Astrocyte (in vitro differentiated cells and primary cell): Measurements from ENCODE around the gene ZMIZ1.

ENCODE experiments used
- EZH2 ChIP-seq: IDR thresholded peaks from 2 replicates; pipeline ENCODE4 v1.6.1; 2012; ENCODE audit warnings: mild to moderate bottlenecking, low read length, inconsistent platforms; ENCODE audit not compliant: insufficient read depth
- TF ChIP-seq, protein P1 (sequence below): IDR thresholded peaks from 2 replicates; pipeline ENCODE4 v1.5.1; 2011; ENCODE audit warnings: low read depth, mild to moderate bottlenecking, inconsistent platforms, low read length, moderate library complexity; ENCODE audit not compliant: insufficient read depth

DNA sequence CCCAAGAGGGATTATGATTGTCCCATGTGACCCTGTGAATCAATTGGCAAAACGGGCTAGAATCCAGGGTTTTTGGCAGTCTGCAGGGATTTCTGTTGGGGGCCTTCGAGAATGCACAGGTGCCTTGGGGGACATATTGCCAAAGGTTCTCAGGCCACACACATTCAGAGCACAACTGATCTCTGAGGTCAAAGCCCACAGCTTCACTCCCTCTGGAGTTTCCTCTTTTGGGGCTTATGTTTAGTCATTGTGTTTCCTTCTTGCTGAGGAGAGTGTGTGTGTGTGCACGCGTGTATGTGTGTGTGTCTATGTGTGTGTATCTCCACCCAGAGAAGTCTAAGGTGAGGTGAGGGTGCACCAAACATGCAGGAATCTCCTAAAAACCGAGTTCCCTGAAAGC lies 287.3 kb downstream of the ZMIZ1 start:
- TF ChIP-seq, protein P1, sequence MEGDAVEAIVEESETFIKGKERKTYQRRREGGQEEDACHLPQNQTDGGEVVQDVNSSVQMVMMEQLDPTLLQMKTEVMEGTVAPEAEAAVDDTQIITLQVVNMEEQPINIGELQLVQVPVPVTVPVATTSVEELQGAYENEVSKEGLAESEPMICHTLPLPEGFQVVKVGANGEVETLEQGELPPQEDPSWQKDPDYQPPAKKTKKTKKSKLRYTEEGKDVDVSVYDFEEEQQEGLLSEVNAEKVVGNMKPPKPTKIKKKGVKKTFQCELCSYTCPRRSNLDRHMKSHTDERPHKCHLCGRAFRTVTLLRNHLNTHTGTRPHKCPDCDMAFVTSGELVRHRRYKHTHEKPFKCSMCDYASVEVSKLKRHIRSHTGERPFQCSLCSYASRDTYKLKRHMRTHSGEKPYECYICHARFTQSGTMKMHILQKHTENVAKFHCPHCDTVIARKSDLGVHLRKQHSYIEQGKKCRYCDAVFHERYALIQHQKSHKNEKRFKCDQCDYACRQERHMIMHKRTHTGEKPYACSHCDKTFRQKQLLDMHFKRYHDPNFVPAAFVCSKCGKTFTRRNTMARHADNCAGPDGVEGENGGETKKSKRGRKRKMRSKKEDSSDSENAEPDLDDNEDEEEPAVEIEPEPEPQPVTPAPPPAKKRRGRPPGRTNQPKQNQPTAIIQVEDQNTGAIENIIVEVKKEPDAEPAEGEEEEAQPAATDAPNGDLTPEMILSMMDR: no peak
- no peak for TF ChIP-seq EZH2
